ENCODE data around the gene ANGPTL8.

- TF ChIP-seq CTCF (IDR thresholded peaks at IDR 0.05) (no peak), POLR2A (IDR thresholded peaks at IDR 0.05) (no peak)
These were observed 540 bp upstream of the ANGPTL8 start for GRCh38 chr19:11238781-11239376.
